Glutamatergic neuron (in vitro differentiated cells): ENCODE results near the gene ALG5. TPM values are rescaled to one million over a fixed set of nuclear protein-coding genes. Genes with fewer than 3 reads are reported as not detected.

Experiments
- DNase-seq: peaks from one replicate; pipeline ENCODE4 v3.0.0; 2022
- H3K27ac Mint-ChIP-seq: one replicate; pipeline ENCODE4 v1.8.0; 2020; ENCODE audit warnings: mild to moderate bottlenecking, mixed read lengths, inconsistent platforms; ENCODE audit not compliant: unreplicated experiment
- H3K27me3 Mint-ChIP-seq: one replicate; pipeline ENCODE4 v1.8.0; 2020; ENCODE audit warnings: mild to moderate bottlenecking, moderate library complexity, mixed read lengths, inconsistent platforms; ENCODE audit not compliant: unreplicated experiment
- H3K36me3 Mint-ChIP-seq: one replicate; pipeline ENCODE4 v1.8.0; 2020; ENCODE audit warnings: mild to moderate bottlenecking, mixed read lengths, inconsistent platforms; ENCODE audit not compliant: unreplicated experiment
- H3K4me1 Mint-ChIP-seq: one replicate; pipeline ENCODE4 v1.8.0; 2020; ENCODE audit warnings: mild to moderate bottlenecking, low read depth, mixed read lengths, inconsistent platforms; ENCODE audit not compliant: unreplicated experiment
- H3K4me3 Mint-ChIP-seq: one replicate; pipeline ENCODE4 v1.8.0; 2020; ENCODE audit warnings: mild to moderate bottlenecking, mixed read lengths, inconsistent platforms; ENCODE audit not compliant: unreplicated experiment
- H3K9me3 Mint-ChIP-seq: one replicate; pipeline ENCODE4 v1.8.0; 2020; ENCODE audit warnings: mild to moderate bottlenecking, moderate library complexity, mixed read lengths, inconsistent platforms; ENCODE audit not compliant: unreplicated experiment
- total RNA-seq: library from RNA; stranded (reverse); fragmentation: NEBNext Ultra II Directional; extraction: Animal tissue kit (Norgen Biotek cat#: 25700); gene quantifications from one replicate; pipeline ENCODE4 v1.2.1, GENCODE V29; 2021; ENCODE audit not compliant: unreplicated experiment
- TF ChIP-seq, protein P1 (sequence below): fragments of 200-600 bp; sonication (generic); IDR thresholded peaks from one replicate; pipeline ENCODE4 v1.5.0; 2021; ENCODE audit not compliant: partially characterized antibody, unreplicated experiment

ALG5 gene
- total RNA-seq, 1 donor from 2014 or later, result 25.5 TPM

- Mint-ChIP-seq H3K27me3 (no peaks in the 10 kb centered on the region), H3K4me3 (no peak overlapping the region), H3K4me1 (peaks cover 5% of the 10 kb centered on the region), H3K27ac (peak overlapping the region; percentile 57), H3K9me3 (peaks cover 3% of the 10 kb centered on the region), H3K36me3 (peaks cover 15% of the 10 kb centered on the region)
- DNase-seq, result no peak
- TF ChIP-seq, protein P1, sequence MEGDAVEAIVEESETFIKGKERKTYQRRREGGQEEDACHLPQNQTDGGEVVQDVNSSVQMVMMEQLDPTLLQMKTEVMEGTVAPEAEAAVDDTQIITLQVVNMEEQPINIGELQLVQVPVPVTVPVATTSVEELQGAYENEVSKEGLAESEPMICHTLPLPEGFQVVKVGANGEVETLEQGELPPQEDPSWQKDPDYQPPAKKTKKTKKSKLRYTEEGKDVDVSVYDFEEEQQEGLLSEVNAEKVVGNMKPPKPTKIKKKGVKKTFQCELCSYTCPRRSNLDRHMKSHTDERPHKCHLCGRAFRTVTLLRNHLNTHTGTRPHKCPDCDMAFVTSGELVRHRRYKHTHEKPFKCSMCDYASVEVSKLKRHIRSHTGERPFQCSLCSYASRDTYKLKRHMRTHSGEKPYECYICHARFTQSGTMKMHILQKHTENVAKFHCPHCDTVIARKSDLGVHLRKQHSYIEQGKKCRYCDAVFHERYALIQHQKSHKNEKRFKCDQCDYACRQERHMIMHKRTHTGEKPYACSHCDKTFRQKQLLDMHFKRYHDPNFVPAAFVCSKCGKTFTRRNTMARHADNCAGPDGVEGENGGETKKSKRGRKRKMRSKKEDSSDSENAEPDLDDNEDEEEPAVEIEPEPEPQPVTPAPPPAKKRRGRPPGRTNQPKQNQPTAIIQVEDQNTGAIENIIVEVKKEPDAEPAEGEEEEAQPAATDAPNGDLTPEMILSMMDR, result no peak
Observed at GRCh38 chr13:36954542-36954941, 44.6 kb downstream of the ALG5 start.

- Mint-ChIP-seq H3K27me3 (no peaks in the 10 kb centered on the region), H3K4me1 (peaks cover 5% of the 10 kb centered on the region), H3K36me3 (no peaks in the 10 kb centered on the region), H3K9me3 (no peaks in the 10 kb centered on the region), H3K27ac (no peak overlapping the region), H3K4me3 (no peak overlapping the region)
- TF ChIP-seq, protein P1, result no peak
- no peak for DNase-seq
Observed at GRCh38 chr13:36950920-36951319, 48.2 kb downstream of the ALG5 start.

GRCh38 chr13:36950330-36950729 lies 48.8 kb downstream of the ALG5 start:
- Mint-ChIP-seq H3K36me3 (no peaks in the 10 kb centered on the region), H3K4me3 (no peak overlapping the region), H3K27ac (no peak overlapping the region), H3K27me3 (no peaks in the 10 kb centered on the region), H3K4me1 (peaks cover 5% of the 10 kb centered on the region), H3K9me3 (no peaks in the 10 kb centered on the region)
- TF ChIP-seq, protein P1, result no peak
- DNase-seq, result no peak

- DNase-seq, result no peak
- H3K27ac Mint-ChIP-seq, result no peak overlapping the region
- TF ChIP-seq, protein P1, result no peak
- H3K4me3 Mint-ChIP-seq, result no peak overlapping the region
- no peaks in the 10 kb centered on the region for H3K36me3 Mint-ChIP-seq
- H3K27me3 Mint-ChIP-seq, result no peaks in the 10 kb centered on the region
- no peaks in the 10 kb centered on the region for H3K9me3 Mint-ChIP-seq
- no peaks in the 10 kb centered on the region for H3K4me1 Mint-ChIP-seq
Observed at GRCh38 chr13:36945078-36945477, 54.1 kb downstream of the ALG5 start.

DNA sequence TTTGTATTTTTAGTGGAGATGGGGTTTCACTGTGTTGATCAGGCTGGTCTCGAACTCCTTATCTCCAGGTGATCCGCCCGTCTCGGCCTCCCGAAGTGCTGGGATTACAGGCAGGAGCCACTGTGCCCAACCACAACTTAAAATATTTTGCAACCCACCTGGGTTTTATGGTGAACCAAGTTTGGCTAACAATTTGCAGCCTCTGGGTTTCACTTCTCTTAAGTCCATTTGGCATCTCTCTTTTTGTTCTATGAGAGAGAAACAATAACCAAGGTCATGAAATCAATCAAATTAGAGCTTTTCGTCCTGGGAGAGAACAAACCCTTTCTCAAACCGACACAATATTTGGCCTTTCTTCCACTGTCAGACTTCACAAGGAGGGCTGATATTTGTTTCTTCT lies 73.5 kb downstream of the ALG5 start:
- Mint-ChIP-seq H3K27ac (no peak overlapping the region), H3K9me3 (peaks cover 3% of the 10 kb centered on the region), H3K4me3 (no peak overlapping the region), H3K4me1 (peaks cover 2% of the 10 kb centered on the region), H3K36me3 (no peaks in the 10 kb centered on the region), H3K27me3 (peaks cover 5% of the 10 kb centered on the region)
- TF ChIP-seq, protein P1, result no peak
- no peak for DNase-seq
